HEK293 (cell line): ENCODE data around the gene AGO3.

Source experiments
- ZNF335 ChIP-seq: fragments of 450-650 bp; formaldehyde crosslinking; conservative IDR thresholded peaks from 2 replicates; pipeline ENCODE4 v1.5.1; 2016; ENCODE audit warnings: missing biosample characterization, missing genetic modification characterization
- ZNF792 ChIP-seq: fragments of 450-650 bp; formaldehyde crosslinking; IDR thresholded peaks from 2 replicates; pipeline ENCODE4 v1.5.1; 2016; ENCODE audit warnings: missing biosample characterization, missing genetic modification characterization
- TF ChIP-seq, protein P1 (sequence below): fragments of 450-650 bp; formaldehyde crosslinking; IDR thresholded peaks from 2 replicates; pipeline ENCODE4 v1.5.1; 2016; ENCODE audit warnings: missing biosample characterization, missing genetic modification characterization

DNA sequence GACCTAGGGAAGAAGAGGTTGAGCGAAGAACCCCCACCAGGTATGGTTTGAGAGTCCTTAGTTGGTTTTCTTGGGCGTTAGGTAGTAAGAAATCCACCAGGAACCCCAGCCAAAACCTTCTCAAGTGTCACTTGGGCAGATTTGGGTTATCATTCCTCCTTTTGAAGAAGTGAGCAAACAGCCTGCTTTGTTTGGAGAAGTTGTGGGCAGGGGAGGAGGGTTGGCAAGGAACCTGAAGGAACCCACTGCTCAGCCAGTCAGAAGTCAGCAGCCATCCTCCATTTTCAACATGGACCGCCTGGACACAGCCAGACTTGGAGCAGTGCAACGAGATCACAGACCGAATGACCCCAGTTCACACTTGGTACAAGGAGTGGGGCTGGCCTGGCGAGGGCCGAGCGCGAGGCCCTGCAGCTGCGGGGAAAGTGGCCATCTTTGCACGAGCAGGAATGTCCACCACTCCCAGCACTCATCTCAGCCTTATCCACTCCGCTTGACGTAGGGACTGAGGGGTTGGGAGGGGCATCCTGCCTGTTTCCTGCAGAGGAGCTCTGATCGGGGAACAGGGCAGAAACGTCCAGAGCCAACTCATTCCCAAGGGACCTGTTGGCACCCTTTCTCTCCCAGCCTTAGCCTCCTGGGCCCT, 165.0 kb downstream of the AGO3 start:
- TF ChIP-seq, protein P1, sequence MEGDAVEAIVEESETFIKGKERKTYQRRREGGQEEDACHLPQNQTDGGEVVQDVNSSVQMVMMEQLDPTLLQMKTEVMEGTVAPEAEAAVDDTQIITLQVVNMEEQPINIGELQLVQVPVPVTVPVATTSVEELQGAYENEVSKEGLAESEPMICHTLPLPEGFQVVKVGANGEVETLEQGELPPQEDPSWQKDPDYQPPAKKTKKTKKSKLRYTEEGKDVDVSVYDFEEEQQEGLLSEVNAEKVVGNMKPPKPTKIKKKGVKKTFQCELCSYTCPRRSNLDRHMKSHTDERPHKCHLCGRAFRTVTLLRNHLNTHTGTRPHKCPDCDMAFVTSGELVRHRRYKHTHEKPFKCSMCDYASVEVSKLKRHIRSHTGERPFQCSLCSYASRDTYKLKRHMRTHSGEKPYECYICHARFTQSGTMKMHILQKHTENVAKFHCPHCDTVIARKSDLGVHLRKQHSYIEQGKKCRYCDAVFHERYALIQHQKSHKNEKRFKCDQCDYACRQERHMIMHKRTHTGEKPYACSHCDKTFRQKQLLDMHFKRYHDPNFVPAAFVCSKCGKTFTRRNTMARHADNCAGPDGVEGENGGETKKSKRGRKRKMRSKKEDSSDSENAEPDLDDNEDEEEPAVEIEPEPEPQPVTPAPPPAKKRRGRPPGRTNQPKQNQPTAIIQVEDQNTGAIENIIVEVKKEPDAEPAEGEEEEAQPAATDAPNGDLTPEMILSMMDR: no peak
- TF ChIP-seq ZNF335 (no peak), ZNF792 (tag by site-specific recombination) (no peak)
